NB4 (cell line): ENCODE results near the gene LRMDA.

Experiments used
- DNase-seq: peaks from one replicate; pipeline ENCODE4 v3.0.0; 2010; ENCODE audit warnings: low read depth
- H3K4me3 ChIP-seq: one replicate; pipeline ENCODE4 v1.5.1; 2011; ENCODE audit warnings: mild to moderate bottlenecking, low read depth, low read length, moderate library complexity
- CTCF ChIP-seq: IDR thresholded peaks from one replicate; pipeline ENCODE4 v1.5.1; 2012; ENCODE audit warnings: low read depth, low read length
- MAX ChIP-seq: IDR thresholded peaks from 2 replicates; pipeline ENCODE4 v1.6.1; 2011; ENCODE audit warnings: low read depth, low read length
- MYC ChIP-seq: IDR thresholded peaks from 2 replicates; pipeline ENCODE4 v1.6.1; 2011; ENCODE audit warnings: low read depth, low read length
- POLR2A ChIP-seq: IDR thresholded peaks from 2 replicates; pipeline ENCODE4 v1.6.1; 2011; ENCODE audit warnings: mild to moderate bottlenecking; ENCODE audit not compliant: insufficient read length; ENCODE audit errors: extremely low read depth

LRMDA gene

GRCh38 chr10:76015245-76015644 lies 583.8 kb downstream of the LRMDA start:
- DNase-seq: no peak
- no peak overlapping the region for H3K4me3 ChIP-seq
- TF ChIP-seq POLR2A (no peak), MYC (no peak), MAX (no peak), CTCF (no peak)

GRCh38 chr10:76017026-76017732 lies 585.8 kb downstream of the LRMDA start:
- DNase-seq: no peak
- TF ChIP-seq POLR2A: no peak
- no peak overlapping the region for H3K4me3 ChIP-seq

- no peak for TF ChIP-seq MYC
- no peak for TF ChIP-seq CTCF
- no peak for TF ChIP-seq MAX
- no peak for TF ChIP-seq POLR2A
- no peak overlapping the region for H3K4me3 ChIP-seq
- DNase-seq: no peak
These were observed 586.5 kb downstream of the LRMDA start for GRCh38 chr10:76017733-76018433.

GRCh38 chr10:76020630-76021029 lies 589.2 kb downstream of the LRMDA start:
- H3K4me3 ChIP-seq: no peak overlapping the region
- DNase-seq: no peak
- TF ChIP-seq MAX (no peak), MYC (no peak), CTCF (no peak), POLR2A (no peak)

- TF ChIP-seq MAX: no peak
- no peak for TF ChIP-seq MYC
- no peak for TF ChIP-seq CTCF
- DNase-seq: no peak
These were observed 590.0 kb downstream of the LRMDA start for GRCh38 chr10:76021398-76021797.

GRCh38 chr10:76022366-76022765 lies 590.9 kb downstream of the LRMDA start:
- H3K4me3 ChIP-seq: no peak overlapping the region
- no peak for DNase-seq
- no peak for TF ChIP-seq MAX
- no peak for TF ChIP-seq POLR2A
- no peak for TF ChIP-seq MYC
- no peak for TF ChIP-seq CTCF

More at GRCh38 chr10:76021398-76021797, 590.0 kb downstream of the LRMDA start:
- H3K4me3 ChIP-seq: no peak overlapping the region
